NAMALWA (cell line): Measurements from ENCODE around the gene GDAP2.
A peak's percentile ranks its signal among the peaks of the same experiment; 100 is the strongest.

ENCODE experiments used
- DNase-seq: peaks from one replicate; pipeline ENCODE4 v3.0.0-alpha.2; 2015; ENCODE audit warnings: low spot score

GDAP2 gene

DNA sequence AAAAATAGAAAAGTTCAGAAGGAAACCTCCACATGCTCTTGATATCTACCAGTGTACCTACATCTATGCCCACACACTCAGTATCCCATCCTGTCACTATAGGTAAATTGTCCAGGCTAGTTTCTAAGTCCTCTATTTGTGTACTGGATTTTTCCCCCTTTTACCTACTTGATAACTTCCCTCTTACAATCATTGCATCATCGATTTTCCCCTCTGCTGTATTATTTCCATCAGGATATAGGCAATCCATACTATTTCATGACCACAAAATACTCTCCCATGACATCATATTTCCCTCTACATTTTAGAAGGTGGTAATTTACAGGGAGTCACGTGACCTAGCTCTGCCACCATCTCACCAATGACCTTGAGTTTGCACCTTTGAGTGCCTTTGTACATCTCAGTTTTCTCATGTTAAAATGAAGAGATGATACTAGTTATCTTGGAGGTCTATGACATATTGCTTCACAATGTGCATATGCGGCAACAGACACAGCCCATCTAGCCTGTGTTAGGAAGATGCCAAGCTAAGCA, 88.2 kb downstream of the GDAP2 start:
- no peak for DNase-seq

DNA sequence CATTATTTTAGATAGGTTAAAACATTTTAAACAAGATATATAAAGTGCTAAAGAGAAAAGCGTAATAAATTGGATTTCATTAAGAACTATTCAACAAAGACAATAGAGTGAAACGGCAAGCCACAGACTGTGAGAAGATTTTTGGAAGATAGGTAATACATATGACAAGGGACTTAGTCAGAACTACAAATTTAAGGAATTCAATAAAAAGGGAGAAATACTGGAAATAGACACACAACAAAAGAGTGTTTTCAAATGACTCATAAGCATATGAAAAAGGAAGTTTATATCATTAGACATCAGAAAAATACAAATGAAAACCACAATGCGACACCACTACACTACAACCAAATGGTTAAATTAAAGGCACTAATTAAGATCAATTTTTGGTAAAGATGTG, 90.5 kb downstream of the GDAP2 start:
- DNase-seq: no peak

DNA sequence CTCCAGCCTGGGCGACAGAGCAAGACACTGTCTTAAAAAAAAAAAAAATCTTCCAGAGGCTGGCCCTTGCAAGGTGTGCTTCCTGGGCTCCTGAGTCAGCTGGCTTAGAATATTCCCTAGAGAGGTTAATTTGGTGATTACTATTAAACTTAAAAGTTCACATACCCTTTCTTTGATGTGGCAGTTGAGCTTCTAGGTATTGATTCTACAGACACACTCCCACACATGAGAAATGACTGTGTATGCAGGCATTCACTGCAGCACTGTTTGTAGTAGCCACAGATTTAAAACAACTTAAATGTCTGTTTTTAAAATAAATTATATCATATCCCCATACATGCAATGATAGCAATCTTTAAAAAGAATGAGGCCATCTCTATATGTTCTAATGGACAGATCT, 93.4 kb downstream of the GDAP2 start:
- no peak for DNase-seq

DNA sequence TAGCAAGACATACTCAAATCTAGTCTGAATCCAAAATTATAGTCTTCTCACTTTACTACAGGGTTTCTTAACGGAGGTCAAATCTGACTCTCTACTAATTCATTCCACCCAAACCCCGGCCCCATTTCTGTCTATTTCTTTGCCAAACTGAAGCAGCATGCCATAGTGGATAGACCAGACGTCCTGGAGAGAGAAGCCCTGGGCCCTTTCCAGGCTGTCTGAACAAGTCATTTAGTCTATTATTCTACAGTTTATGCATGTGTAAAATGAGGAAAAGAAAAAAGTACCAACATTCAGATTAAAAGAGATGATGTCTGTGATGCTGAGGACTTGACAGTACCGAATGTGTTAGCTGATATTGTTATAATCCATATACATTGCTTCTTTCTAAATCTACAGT, 95.0 kb downstream of the GDAP2 start:
- no peak for DNase-seq

DNA sequence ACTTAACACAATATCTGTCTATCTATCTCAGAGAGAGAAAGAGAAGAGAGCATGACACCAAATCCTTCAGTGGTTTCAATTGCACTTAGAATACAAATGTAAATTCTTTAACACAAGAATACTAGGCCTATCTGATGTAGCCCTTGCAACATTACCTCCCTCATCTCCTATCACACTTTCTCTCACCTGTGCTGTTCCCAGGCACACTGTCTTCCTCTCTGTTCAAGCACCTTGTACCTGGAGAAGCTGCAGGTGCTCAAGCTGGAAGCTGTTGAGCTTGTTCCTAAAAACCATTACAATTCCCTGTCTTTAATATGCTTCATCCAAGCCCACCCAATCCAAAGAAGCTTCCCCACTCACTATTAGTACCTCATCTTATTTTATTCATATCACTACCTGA, 97.0 kb downstream of the GDAP2 start:
- no peak for DNase-seq

DNA sequence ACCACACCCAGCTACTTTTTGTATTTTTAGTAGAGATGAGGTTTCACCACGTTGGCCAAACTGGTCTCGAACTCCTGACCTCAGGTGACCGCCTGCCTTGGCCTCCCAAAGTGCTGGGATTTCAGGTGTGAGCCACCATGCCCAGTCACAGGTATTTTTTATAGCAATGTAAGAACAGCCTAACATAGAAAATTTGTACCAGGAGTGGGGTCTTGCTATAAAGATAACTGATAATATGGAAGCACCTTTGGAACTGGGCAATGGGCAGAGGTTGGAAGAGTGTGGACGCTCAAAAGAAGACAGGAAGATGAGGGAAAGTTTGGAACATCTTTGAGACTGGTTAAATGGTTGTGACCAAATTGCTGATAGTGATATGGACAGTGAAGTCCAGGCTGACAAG, 99.2 kb downstream of the GDAP2 start:
- no peak for DNase-seq

DNA sequence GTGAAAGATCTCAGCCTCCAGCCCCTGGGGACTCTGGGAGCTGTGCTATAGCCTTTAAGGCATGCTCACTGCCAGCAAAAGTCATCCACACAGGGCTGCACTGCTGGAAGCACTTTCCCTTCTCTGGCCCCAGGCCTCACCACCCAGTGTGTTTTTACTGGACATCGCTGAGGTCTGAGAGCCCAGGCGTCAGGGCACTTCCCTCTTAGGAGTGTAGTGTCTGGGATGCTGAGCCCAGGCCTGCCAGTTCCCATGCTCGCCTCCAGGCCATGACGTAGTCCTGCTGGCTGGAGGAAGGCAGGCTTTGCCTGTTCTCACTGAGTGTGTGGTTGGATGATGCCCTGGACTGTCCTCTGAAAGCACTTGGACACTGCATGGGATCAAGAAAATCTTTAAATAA, 101.2 kb downstream of the GDAP2 start:
- DNase-seq: no peak

DNA sequence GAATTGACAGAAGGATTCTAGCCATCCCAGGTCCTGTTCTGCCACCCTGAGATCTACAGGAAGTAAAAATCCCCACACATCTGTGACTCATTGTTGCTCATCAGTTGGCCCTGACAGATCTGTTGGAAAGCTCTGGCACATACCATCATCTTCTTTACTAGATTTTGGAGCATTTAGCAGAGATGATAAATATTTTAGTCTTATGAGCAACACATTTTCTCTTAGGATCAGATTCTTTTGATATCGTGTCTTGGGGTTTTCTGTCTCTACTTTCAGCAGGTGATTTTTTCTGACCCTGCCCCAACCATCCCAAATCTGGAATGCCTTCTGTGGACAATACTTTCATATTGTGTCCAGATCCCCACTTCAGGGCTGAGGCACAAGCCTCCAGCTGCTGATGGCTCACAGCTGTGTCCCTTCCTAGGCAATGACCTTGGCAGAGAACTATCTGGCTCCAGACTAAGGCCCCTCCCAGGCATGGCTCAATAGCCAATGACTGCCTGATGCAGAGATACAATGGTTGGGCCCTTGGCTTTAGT, 102.8 kb downstream of the GDAP2 start:
- DNase-seq: no peak

DNA sequence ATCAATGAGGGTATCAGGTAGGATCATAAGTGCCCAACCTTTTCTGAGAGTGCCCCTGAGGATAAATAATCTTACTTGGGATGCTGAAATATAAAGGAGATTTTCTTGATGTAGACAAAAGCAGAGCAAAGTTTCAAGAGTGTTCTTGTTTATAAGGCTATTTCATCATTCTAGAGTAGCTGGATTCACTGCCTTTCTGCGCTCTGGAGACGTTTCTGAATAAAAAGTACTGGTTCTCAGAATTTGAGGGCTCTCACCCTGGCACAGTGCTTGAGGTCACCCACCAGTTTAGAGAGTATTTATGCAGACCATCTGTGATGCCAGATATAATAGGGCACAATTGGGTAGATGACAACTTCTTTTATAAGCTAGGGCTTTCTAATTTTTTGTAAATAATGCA, 103.3 kb downstream of the GDAP2 start:
- no peak for DNase-seq

DNA sequence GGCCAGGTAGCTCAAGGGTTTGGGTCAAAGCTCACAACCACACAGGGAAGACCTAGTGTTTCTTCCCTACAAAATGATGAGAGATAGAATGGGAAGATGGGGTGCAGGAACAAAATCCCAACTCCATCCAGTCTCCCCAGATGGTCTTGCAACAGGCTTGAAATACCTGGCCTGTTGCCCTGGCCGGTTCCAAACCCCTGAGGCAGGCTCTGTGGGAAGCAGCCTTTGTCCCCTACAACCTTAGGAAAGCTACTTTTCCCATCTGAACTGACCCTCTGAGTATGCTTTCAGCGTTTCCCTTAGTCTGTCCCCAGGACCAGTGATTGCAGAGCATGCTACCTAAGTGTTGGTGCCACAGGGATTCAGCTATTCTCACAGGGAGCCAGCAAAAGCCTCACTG, 104.0 kb downstream of the GDAP2 start:
- no peak for DNase-seq

DNA sequence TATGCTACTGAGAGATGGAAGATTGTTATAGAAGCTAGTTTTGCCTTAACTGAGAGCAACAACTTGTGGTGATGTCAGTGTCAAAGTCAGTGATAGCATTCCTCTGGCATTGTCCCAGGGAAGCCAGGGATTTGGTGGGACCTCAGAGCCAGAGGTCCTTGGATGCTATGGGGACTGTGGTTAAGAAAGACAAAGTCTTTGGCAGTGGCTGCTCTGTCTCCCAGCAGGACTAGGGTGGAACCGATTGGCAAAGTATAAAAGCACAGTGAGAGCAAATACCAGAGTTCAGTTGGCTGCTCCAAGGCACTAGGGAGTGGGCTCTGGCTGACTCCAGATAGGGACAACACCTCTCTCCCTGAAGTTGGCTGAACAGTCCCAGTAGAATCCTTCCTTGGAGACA, 104.8 kb downstream of the GDAP2 start:
- DNase-seq: no peak

DNA sequence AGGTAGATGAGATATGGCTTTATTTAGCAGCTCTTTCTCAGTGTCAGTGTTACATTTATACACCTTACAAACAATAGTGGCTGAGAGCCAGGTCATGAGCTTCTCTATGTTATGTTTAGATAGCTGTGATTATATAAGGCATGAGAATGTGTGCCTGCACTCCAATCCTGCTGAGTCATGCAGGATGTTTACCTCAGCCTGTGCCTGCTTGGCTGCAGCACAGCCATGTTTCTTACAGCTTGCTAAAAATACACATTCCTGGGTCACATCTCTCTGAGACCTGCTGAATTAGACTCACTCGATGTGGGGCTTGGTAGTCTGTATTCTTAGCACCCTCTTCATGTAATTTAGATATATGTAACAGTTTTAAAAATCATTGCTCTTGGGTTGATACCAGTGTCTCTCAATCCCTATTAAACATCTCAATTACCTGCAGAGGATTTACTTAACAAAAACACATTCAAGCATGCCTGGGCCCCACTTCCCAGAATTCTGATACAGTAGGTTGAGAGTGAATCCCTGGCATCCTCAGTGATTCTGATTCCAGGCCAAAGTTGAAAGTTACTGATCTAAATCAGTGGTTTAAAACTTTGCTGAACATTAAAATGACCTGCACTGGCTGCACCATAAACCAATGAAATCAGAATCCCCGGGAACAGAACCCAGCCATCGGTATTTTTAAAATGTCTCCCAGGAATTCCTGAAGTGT, 107.5 kb downstream of the GDAP2 start:
- peak; percentile 27 for DNase-seq

DNA sequence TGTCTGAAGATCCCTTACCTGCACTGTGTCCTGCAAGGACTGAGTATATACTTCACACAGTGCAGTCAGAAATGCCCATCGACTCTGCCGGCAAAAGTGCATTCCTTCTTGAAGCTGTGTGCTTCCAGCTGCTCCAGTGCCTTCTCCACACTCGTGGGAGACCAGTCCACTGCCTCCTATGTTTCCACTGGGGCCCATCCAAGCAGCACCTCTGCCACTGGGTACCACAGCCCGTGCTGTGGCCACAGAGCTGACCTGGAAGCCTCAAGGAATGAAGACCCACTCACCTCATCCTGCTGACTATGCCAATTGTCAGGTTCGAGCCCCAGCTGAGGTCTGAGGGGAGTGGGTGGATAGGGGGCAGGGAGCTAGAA, 108.1 kb downstream of the GDAP2 start:
- no peak for DNase-seq

DNA sequence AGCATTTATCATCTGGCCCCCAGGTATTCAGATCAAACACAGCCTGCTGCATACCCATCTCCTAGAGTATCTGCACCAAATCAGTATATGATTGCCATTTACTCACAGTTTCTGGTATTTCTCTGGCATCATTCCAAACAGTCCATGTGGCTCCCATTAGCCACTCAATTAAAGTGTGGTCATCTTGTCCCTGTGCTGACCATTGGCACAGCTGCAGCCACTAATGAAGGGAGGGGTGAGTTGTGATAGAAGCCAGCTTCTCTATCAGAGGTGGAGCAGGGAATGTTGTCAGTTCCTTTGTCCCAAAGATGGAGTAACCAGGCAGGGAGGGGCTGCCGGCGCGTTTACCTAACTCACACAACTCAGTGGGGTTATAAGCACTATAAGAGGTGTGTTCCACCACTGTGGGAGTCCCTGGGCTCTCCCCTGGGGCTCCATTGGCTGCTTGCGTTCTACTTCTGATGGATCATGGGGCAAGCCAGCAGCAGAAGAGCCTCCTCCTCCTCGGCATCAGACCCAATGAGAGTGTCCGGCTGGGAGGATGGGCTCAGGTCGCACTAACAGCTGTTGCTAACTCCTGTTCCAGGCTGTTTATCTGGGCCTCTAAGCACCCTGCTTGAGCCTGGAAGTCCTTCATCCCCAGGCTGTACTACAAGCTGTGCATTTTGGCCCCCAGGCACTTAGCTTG, 108.6 kb downstream of the GDAP2 start:
- DNase-seq: no peak

DNA sequence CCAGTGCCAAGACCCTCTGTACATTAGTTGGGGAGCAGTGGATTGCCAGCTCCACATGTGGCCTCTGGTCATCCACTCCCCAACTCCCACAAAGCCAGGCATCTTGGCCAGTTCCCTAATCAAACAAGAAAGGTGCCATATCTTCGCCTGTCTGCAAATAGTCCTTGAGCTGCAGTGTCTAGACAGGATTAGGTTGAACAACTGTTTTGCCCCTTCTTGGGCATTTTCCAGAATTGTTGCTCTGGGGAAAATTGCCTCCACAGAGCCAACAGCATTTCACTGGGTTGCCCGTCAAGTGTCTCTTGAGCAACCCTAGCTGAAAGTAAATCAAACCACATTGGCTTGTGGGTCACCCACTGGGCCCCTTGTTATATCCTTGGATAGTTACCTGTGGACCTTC, 109.3 kb downstream of the GDAP2 start:
- DNase-seq: no peak

DNA sequence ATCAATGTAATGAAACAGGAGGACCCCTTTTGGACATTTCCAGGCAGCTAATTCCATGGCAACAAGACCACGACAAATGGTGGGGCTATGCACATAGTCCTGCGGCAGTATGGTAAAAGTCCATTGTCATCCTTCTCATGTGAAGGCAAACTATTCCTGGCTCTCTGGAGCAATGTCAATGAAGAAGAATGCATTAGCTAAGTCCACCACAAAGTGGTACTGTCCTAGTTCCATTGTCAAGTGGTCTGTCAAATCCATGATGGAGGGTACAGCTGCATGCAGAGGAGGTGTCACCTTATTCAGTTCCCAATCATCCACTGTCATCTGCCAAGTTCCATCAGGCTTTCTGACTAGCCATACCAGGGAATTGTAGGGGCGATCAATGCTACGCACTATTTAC, 110.1 kb downstream of the GDAP2 start:
- DNase-seq: no peak

DNA sequence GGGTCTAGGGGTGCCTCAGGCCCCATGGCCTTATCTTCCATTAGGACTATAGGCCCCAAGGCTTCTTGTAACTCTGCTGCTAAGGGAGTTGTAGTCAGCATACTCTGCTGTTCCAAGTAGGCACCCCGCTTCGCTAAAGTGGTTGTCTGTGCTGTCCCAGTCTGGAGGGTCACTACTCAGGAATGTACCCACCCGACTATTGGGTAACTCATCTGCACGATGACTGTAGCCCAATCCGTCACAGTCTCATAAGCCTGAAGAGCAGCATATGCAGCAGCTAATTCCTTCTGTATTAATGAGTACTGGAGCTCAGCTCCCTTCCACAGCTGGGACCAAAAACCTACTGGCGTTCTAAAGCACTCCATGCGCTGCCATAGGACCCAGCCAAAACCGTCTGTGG, 111.0 kb downstream of the GDAP2 start:
- no peak for DNase-seq

DNA sequence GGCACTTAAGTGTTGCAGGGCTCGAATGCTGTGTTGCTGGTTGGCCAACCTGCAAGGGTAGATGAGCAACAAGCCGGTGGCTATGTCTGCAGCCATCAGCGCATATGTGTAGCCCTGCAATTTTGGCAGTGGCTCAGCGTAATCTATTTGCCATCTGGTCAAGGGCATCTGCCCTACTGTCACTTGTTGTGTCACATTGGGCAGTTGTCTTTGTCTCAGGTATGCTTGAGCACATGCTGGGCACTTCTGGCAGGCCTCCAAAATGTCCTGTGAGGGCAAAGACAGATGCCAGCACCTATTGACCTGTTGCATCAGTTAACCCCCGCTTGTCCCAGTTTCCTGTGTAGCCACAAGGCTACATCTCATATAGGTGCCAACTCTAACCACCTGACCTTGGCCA, 111.8 kb downstream of the GDAP2 start:
- DNase-seq: no peak

DNA sequence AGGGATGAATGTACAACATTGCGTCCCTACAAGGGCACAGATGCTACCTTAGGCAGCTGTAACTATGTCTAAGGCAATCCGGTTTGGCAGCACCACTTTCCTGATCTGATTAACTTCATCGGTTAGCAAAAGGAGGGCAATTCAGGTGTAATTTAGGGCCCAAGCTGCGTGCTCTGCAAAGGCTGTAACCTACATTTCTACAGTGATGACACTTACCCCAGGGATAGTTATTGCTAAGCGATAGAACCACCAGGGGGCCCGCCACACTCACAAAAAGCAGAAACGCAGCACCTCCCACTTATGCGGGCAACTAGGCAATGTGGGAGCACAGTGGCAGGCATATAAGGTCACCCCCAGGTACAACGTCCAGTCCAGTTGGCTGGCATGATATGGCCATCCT, 113.5 kb downstream of the GDAP2 start:
- no peak for DNase-seq

DNA sequence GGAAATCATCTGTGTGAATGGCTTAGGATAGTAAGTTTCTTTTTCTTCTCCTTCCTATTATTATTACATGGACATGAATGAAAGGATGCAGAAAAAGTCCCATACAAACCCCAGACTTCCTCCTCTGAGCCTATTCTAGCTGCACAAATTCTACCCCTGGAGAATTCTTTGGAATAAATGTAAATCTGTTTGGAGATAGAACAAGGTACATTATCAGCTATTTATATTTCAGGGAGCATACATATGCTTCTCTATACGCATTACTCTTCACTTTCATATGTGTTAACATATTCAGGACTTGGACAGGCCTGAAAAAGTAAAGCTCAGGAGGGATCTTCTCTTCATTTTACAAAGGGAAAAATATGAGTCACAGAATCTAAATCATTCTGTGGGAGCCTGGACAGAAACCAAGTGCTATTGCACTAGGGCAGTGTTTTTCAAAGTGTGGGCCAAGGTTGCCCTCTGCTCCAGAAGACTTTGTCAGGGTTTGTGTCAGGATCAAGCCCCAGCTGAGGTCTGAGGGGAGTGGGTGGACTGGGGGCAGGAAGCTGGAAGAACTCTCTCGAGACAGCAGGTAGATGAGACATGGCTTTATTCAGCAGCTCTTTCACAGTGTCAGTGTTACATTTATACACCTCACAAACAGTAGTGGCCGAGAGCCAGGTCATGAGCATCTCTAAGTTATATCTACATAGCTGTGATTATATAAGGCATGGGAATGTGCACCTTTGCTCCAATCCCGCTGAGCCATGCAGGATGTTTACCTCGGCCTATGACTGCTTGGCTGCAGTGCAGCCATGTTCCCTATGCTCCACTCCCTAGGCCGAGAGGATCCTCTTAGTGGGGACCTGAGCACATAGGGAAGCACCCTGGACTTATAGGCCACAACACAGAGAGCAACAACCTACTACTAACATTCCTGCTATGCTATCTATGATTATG, 114.3 kb downstream of the GDAP2 start:
- DNase-seq: no peak
